GM18873 (cell line): ENCODE measurements around the gene EFNA5.

Source experiments
- ATAC-seq: cut with Tn5 transposase; IDR thresholded peaks from one replicate; pipeline ENCODE4 v1.9.1; 2021; ENCODE audit warnings: mild to moderate bottlenecking, moderate library complexity, moderate number of reproducible peaks; ENCODE audit not compliant: unreplicated experiment, low FRiP score

The EFNA5 gene

GRCh38 chr5:107413754-107414153 is 257.0 kb downstream of the EFNA5 start:
- no peak for ATAC-seq

DNA sequence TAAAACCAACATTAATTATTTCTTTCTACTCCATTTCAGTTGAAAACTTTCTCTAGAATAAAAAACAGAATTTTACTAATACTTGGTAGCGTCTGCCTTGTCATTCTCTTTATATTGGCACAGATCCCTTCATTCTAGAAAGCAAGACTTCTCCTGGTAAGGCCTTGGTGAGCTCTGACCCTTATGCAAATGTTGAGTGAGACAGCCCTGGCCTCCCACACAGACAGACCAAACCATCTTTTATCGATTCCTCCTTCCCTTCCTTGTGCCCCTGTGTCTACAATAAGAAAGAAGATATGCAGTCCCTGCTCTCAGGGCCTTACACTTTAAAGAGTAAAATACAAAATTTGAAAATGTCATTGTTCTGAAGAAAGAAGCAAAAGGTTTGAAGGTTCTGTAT is 262.2 kb downstream of the EFNA5 start:
- ATAC-seq = peak; percentile 46

DNA sequence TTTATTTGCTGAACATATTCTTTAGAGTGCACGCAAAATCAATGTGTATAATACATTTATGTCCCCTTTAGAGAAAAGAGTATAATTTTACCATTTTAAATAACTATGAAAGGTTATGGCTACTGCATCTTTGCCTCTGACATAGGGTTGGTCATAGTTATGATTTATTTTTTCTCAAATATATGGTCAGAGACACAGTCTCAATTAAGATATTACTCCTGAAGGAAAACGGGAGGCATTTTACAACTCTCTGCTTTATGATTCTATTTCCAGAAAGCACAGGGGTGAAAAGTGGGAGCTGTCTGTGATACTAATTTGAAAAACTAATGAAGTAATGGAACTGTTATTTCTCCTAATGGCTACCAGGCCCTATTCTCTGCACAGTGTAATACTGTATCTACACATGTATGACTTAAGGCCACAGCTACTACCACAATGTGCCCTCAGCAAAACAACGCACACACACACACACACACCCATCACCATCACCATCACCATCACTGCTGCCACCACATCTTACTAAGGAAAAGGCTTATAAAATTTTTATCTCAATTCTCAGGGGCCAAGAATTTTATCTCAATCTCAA is 262.9 kb downstream of the EFNA5 start:
- ATAC-seq = no peak

GRCh38 chr5:107404595-107405374 is 266.0 kb downstream of the EFNA5 start:
- ATAC-seq = no peak

DNA sequence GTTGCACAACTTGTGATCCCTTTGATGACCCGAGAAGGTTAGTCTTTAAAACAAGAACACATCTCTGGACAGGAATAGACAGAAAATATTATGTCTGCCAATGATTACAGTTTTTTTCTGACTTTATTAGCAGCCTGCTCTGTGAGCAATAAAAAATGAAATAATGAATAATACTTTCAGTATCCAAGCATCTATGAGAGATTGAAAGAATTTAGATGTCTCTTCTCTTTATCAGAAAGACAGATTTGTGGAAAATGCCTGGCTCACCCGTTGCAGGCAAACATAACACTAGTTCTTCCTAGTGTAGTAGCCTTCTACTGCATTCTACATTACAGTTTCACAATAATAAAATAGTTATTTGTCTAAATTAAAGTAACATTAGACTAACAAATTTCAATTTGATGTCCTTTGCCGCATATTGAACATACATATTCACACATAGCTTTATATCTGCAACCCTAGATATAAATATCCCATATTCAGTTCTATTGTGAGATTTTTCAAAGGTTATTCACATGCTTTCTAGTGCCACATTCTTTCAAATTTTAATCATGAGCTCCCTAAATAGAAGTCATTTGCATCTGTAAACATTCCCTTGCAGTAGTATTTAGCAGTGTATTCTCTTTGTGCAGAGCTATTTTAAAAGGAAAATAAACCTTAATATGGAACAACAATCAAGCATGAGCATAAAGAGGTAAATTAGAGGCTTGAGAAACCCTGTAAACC is 267.3 kb downstream of the EFNA5 start:
- no peak for ATAC-seq

DNA sequence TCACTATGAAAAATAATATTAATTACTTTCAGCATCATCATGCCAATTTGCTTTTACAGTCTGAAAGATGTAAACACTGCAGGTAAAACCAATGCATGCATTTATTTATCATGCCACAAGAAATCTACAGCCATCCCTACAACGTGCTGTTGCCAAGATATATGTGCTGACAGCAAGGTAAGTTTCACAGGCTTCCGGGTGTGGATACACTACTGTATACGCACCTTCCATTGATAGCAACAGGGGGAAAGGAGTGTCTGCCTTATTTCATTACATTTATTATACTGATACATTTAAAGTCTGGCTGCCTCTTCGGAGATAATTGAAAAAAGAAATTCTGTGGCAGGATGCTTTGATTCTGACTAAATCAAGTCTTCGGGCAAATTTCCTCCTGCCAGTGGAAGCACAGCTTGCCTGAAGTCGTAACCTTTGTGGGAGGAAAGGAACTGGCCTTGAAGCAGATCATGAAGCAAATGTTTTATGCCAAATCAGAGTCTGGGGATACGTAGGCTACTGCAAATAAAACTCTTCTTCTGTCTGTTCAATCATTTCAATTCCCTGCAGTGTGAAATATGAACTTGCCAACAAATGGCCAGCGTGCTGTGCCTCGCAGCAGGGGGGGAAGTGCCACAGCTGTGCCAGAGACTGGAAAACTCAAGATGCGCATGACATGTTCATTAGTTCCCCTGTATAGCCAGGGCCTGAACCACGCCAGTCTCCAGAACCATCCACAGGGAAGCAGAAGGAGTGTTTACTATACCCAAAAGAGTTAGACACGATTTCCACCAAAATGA is 268.1 kb downstream of the EFNA5 start:
- no peak for ATAC-seq

- ATAC-seq = no peak
These were observed 269.1 kb downstream of the EFNA5 start for GRCh38 chr5:107401470-107402122.

GRCh38 chr5:107400328-107400727 is 270.4 kb downstream of the EFNA5 start:
- ATAC-seq = no peak

DNA sequence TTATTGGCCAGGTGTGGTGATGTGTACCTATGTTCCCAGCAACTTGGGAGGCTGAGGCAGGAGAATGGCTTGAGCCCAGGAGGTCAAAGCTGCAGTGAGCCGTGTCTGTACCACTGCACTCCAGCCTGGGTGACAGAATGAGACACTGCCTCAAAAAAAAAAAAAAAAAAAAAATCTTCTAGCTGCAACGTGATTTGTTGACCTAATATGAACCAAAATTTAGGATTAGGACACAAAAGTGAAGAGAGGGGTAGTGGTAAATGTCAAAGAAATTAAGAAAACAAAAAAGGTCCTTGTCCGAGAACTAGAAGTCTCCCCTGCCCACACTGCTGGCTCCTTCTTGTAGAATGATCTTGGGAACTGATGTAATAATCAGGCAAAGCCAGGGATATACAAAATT is 272.0 kb downstream of the EFNA5 start:
- ATAC-seq = no peak

DNA sequence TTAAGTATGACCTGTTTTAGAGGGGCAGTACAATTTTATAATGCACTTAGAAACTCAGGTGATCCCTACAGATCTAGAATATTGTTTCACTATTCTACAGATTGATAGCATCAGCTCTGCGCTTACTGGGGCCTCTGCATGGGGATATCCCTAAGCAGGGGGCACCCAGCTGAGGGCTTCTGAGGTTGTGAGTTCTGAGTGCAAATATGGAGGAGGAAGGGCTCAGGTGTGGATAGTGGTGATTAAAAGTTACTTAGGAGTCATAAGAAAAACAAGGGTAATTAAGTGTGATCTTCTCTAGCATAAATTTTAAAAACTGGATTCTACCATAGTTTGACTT is 274.4 kb downstream of the EFNA5 start:
- ATAC-seq = peak; percentile 32

- peak; percentile 84 for ATAC-seq
These were observed 274.9 kb downstream of the EFNA5 start for GRCh38 chr5:107395632-107396350.

DNA sequence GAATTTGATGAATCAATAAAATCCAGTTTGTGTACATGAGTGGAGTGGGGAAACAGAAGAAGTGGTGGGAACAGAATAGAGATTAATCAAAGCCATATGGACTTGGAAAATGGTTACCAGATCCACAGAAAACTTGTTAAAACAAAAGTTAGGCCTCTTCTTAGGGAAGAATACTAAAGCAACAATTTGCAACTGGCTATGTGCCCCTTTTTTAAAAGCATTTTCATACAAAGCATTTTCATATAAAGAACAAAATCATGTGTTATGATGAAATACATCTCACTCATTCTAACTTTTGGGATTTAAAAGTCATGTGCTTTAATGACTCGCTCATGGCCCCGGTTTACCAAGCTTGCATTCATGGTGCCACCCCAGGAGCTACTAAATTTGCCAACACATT is 276.9 kb downstream of the EFNA5 start:
- ATAC-seq = no peak

DNA sequence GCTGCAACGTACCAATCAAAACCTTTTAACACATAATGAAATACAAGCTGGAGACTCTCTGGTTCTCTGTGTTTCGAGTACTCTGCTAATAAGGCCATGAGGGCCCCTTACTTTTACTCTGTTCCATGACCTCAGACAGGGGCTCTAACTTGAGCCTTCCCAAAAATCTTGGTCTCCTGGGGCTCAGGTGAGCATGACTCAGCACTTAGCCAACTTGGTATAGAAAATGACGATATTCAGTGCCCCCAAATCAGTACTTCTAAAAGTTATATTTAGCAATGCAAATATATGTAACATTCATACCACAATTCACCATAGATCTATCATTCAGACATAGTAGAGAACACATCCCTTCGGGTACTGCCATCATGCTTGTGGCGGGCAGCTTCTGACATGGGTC is 278.9 kb downstream of the EFNA5 start:
- no peak for ATAC-seq

DNA sequence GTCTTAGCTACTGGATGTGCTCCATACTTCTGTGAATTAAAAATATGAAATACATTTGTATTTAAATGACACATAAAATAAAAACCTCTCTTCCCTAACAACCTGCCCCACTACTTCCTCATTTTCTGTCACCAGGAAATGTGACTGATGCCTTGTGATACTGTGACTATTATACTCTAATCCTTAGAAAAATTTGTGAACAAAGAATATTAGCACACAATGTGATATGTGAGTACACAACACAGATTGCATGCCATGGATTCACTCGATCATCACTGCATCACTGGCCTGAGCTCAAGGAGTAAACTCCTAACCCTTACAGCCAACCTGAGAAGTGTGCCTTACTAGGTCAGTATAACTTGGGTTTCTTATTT is 281.0 kb downstream of the EFNA5 start:
- no peak for ATAC-seq

DNA sequence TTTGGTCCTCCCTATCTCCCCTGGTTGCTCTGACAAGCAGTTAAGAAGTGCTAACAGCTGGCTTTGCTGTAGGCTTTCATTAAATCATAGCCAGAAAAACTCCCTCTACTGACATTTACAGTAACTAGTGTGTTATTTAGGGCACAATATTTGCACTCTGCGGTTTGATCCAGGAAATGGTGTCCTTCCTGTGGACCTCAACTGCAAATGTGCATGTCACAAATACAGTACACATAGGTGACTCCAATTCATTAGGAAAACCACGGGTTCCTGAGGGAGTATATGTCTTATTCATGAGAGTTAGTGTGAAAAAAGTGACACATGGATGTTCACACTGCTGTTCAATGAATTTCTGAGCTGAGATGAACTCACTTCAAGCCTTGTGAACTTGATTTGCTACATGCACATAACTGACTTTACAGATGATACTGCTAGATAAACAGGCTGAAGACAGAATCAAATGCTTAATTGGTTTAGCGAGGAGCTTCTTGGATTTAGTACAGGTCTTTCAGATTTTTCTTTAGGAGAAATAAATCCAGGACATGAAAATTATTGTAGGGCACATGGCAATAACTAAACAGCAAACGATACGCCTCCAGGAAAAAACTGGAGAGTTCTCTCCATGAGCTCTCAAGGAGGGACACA is 281.5 kb downstream of the EFNA5 start:
- ATAC-seq = peak; percentile 94

DNA sequence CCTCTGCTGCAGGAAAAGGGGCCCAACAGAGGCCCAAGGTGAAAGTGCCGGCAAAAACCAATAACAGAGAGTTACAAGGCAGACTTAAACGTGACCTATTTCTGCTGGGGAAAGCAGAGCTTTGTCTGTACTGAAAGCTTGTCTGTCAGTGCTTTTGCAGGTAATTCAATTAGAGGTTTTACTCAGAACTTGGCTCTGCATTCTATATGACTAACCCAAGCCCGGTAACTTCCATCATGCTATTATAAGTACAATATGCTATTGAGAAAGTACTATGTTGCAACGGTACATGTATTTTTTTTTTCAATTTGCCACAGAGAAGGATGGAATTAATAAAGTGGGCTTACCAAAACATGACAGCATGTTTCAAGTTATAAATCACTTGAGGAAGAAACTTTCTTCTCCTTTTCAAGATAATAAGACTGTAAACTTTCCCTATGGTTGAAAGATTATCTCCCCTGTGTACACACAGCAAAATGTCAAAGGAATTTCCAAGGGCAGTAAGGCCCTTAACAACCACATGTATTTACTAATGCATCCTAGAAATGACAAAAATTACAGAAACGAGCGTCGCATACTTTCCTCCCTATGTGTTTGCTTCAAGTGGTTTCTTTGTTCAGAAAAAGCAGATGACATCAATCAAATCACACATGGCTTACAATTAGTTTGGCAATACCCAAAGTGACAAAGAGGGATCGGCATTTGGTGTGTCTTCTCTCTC is 282.4 kb downstream of the EFNA5 start:
- peak; percentile 50 for ATAC-seq

GRCh38 chr5:107387526-107388140 is 283.1 kb downstream of the EFNA5 start:
- no peak for ATAC-seq

GRCh38 chr5:107385708-107386107 is 285.0 kb downstream of the EFNA5 start:
- ATAC-seq = no peak
